ENCODE data around the gene MOB2.

The MOB2 gene

DNA sequence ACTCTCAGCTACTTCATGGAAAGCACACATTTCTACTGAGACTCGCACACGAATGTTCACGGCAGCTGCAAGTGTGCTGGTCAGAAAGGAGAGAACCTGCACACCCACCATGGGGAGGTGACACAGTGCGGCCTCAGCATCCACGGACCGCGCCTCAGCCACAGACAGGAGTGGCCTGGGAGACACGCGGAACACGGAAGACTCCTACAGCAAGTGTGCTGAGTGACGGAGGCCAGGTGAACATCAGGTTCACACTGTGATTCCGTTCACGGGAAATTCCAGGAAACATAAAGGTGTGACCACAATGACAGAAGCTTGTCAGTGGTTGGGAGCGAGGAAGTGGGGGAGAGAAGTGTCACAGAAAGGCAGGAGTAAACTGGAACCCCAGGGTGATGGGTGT lies 13.3 kb upstream of the MOB2 start:
- H3K27me3 ChIP-seq (ENCODE audit: low read depth, low read length) = no peaks in the 10 kb centered on the region
- H4K20me1 ChIP-seq (ENCODE audit: insufficient read depth, low read length) = peaks cover 72% of the 10 kb centered on the region
- peaks cover 10% of the 10 kb centered on the region for H3K36me3 ChIP-seq (replicated peaks; ENCODE audit: low read depth, low read length)
- H3K4me3 ChIP-seq (ENCODE audit: low read length) = no peak overlapping the region
- no peak overlapping the region for H3K4me2 ChIP-seq (ENCODE audit: low read length)
- H3K9ac ChIP-seq (ENCODE audit: low read length) = no peak overlapping the region
- no peaks in the 10 kb centered on the region for H3K9me3 ChIP-seq (ENCODE audit: insufficient read depth, low read length)
- H3K4me1 ChIP-seq (ENCODE audit: low read length) = peaks cover 25% of the 10 kb centered on the region
- H2AFZ ChIP-seq (ENCODE audit: low read depth, low read length) = no peak overlapping the region
- peaks cover 38% of the 10 kb centered on the region for H3K79me2 ChIP-seq (ENCODE audit: low read length)
- H3K27ac ChIP-seq (ENCODE audit: low read length) = no peak overlapping the region
- TF ChIP-seq EZH2phosphoT487 (IDR thresholded peaks at IDR 0.05; ENCODE audit: low read depth) = no peak
- TF ChIP-seq, protein P1, sequence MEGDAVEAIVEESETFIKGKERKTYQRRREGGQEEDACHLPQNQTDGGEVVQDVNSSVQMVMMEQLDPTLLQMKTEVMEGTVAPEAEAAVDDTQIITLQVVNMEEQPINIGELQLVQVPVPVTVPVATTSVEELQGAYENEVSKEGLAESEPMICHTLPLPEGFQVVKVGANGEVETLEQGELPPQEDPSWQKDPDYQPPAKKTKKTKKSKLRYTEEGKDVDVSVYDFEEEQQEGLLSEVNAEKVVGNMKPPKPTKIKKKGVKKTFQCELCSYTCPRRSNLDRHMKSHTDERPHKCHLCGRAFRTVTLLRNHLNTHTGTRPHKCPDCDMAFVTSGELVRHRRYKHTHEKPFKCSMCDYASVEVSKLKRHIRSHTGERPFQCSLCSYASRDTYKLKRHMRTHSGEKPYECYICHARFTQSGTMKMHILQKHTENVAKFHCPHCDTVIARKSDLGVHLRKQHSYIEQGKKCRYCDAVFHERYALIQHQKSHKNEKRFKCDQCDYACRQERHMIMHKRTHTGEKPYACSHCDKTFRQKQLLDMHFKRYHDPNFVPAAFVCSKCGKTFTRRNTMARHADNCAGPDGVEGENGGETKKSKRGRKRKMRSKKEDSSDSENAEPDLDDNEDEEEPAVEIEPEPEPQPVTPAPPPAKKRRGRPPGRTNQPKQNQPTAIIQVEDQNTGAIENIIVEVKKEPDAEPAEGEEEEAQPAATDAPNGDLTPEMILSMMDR (IDR thresholded peaks at IDR 0.05; ENCODE audit: low read depth, low read length) = no peak

DNA sequence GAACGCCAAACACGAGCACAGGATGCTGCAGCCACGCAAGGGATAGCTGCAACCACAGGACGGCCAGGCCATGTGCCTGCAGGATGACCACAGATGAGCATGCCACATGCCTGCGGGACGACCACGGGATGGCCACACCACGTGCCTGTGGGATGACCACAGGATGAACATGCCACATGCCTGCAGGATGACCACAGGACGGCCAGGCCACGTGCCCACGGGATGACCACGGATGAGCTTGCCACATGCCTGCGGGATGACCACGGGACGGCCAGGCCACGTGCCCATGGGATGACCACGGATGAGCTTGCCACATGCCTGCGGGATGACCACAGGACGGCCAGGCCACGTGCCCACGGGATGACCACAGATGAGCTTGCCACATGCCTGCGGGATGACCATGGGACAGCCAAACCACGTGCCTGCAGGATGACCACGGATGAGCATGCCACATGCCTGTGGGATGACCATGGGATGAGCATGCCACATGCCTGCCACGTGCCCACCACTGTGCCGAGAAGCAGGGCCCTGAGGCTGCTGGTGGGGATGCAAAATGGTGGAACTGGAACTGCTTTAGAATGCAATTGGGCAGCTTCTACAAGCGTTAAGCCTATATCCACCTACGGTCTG lies 12.8 kb upstream of the MOB2 start:
- peaks cover 42% of the 10 kb centered on the region for H3K79me2 ChIP-seq (ENCODE audit: low read length)
- no peak for TF ChIP-seq EZH2phosphoT487 (IDR thresholded peaks at IDR 0.05; ENCODE audit: low read depth)
- TF ChIP-seq, protein P1 (IDR thresholded peaks at IDR 0.05; ENCODE audit: low read depth, low read length) = no peak
- H3K9ac ChIP-seq (ENCODE audit: low read length) = no peak overlapping the region
- peaks cover 26% of the 10 kb centered on the region for H3K4me1 ChIP-seq (ENCODE audit: low read length)
- H3K4me2 ChIP-seq (ENCODE audit: low read length) = no peak overlapping the region
- no peak overlapping the region for H3K27ac ChIP-seq (ENCODE audit: low read length)
- peaks cover 10% of the 10 kb centered on the region for H3K36me3 ChIP-seq (replicated peaks; ENCODE audit: low read depth, low read length)
- H2AFZ ChIP-seq (ENCODE audit: low read depth, low read length) = no peak overlapping the region
- H4K20me1 ChIP-seq (ENCODE audit: insufficient read depth, low read length) = peaks cover 67% of the 10 kb centered on the region
- no peak overlapping the region for H3K4me3 ChIP-seq (ENCODE audit: low read length)
- no peaks in the 10 kb centered on the region for H3K27me3 ChIP-seq (ENCODE audit: low read depth, low read length)
- H3K9me3 ChIP-seq (ENCODE audit: insufficient read depth, low read length) = no peaks in the 10 kb centered on the region

DNA sequence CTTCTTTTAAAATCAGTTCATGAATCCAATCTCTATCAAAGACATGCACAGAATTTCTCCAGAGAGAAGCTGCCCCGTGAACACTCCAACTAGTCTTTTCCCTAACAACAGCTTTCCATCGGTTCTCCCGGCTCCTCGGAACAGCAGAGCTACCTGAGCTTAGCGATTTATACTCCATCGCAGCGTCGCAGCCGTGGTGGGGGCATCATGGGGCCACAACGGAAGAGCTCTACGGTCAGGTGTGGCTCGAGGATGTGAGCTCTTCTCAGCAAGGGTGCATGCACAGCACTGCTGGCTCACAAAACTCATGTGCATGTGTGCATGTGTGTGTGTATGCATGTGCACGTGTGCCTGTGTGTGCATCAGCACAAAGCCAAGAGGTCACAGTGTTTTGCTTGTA lies 11.7 kb upstream of the MOB2 start:
- Histone ChIP-seq H3K4me2 (ENCODE audit: low read length) (peak overlapping the region; percentile 65), H3K79me2 (ENCODE audit: low read length) (peaks cover 48% of the 10 kb centered on the region), H3K27ac (ENCODE audit: low read length) (peak overlapping the region; percentile 23; the same call in 1 of the 2 replicates), H3K36me3 (replicated peaks; ENCODE audit: low read depth, low read length) (peaks cover 10% of the 10 kb centered on the region), H4K20me1 (ENCODE audit: insufficient read depth, low read length) (peaks cover 64% of the 10 kb centered on the region), H2AFZ (ENCODE audit: low read depth, low read length) (no peak overlapping the region), H3K4me1 (ENCODE audit: low read length) (peaks cover 37% of the 10 kb centered on the region), H3K4me3 (ENCODE audit: low read length) (peak overlapping the region; percentile 51; the same call in 1 of the 2 replicates), H3K9me3 (ENCODE audit: insufficient read depth, low read length) (no peaks in the 10 kb centered on the region), H3K27me3 (ENCODE audit: low read depth, low read length) (no peaks in the 10 kb centered on the region), H3K9ac (ENCODE audit: low read length) (no peak overlapping the region)
- no peak for TF ChIP-seq EZH2phosphoT487 (IDR thresholded peaks at IDR 0.05; ENCODE audit: low read depth)
- TF ChIP-seq, protein P1 (IDR thresholded peaks at IDR 0.05; ENCODE audit: low read depth, low read length) = no peak

DNA sequence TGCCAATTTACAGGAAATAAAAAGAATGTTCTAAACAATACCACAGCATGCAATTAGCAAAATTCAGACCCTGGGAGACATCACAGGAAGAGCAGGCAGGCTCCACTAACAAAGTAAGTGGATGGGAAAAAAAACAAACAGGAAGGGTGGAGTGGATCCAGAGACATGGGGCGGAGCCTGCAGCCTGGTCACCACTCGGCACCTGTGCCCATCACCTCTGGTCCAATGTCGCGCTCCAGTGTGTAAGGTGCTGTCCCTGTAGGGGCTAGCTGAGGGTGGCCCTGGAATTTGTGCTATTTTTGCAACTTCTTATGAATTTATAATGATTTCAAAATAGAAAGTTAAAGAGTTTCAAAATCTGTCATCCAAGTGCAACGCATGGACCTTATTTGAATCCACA lies 11.0 kb upstream of the MOB2 start:
- Histone ChIP-seq H3K4me1 (ENCODE audit: low read length) (peaks cover 44% of the 10 kb centered on the region), H2AFZ (ENCODE audit: low read depth, low read length) (no peak overlapping the region), H3K27ac (ENCODE audit: low read length) (no peak overlapping the region; the same call in 1 of the 2 replicates), H3K9me3 (ENCODE audit: insufficient read depth, low read length) (no peaks in the 10 kb centered on the region), H3K27me3 (ENCODE audit: low read depth, low read length) (no peaks in the 10 kb centered on the region), H4K20me1 (ENCODE audit: insufficient read depth, low read length) (peaks cover 64% of the 10 kb centered on the region), H3K4me3 (ENCODE audit: low read length) (peak overlapping the region; percentile 51), H3K36me3 (replicated peaks; ENCODE audit: low read depth, low read length) (peaks cover 10% of the 10 kb centered on the region), H3K4me2 (ENCODE audit: low read length) (peak overlapping the region; percentile 65), H3K9ac (ENCODE audit: low read length) (no peak overlapping the region), H3K79me2 (ENCODE audit: low read length) (peaks cover 53% of the 10 kb centered on the region)
- TF ChIP-seq, protein P1 (IDR thresholded peaks at IDR 0.05; ENCODE audit: low read depth, low read length) = no peak
- no peak for TF ChIP-seq EZH2phosphoT487 (IDR thresholded peaks at IDR 0.05; ENCODE audit: low read depth)

Data from OCI-LY3 (cell line).